HepG2 (cell line): Measurements from ENCODE around the gene NPB. TPM values are rescaled to one million over a fixed set of nuclear protein-coding genes. Genes with fewer than 3 reads are reported as not detected.

Experiments
- AGO1 ChIP-seq: fragments of 200-400 bp; formaldehyde crosslinking; IDR thresholded peaks from 2 replicates; pipeline ENCODE4 v1.6.1; 2017; ENCODE audit warnings: mild to moderate bottlenecking, low read depth, low read length, moderate library complexity; ENCODE audit not compliant: poor library complexity, severe bottlenecking
- BCL6 ChIP-seq: IDR thresholded peaks from 2 replicates; pipeline ENCODE4 v1.6.1; 2016; ENCODE audit warnings: missing genetic modification reagents, missing compliant biosample characterization
- CHCHD3 ChIP-seq: sonication (generic); formaldehyde crosslinking; IDR thresholded peaks from 2 replicates; pipeline ENCODE4 v1.8.0; 2022; ENCODE audit warnings: mild to moderate bottlenecking, missing genetic modification reagents, moderate library complexity
- FOXC1 ChIP-seq: sonication (generic); formaldehyde crosslinking; IDR thresholded peaks from 2 replicates; pipeline ENCODE4 v1.8.0; 2022; ENCODE audit warnings: mild to moderate bottlenecking, missing genetic modification reagents, borderline replicate concordance
- MYNN ChIP-seq: sonication (generic); formaldehyde crosslinking; IDR thresholded peaks from 2 replicates; pipeline ENCODE4 v1.4.0; 2020; ENCODE audit warnings: mild to moderate bottlenecking, low read depth, missing genetic modification reagents
- POLR2AphosphoS5 ChIP-seq: IDR thresholded peaks from 2 replicates; pipeline ENCODE4 v1.6.1; 2012; ENCODE audit warnings: low read depth, low read length
- TARDBP ChIP-seq: sonication (generic); formaldehyde crosslinking; IDR thresholded peaks from 2 replicates; pipeline ENCODE4 v1.8.0; 2022; ENCODE audit warnings: mild to moderate bottlenecking, missing genetic modification reagents
- YY1 ChIP-seq: IDR thresholded peaks from 2 replicates; pipeline ENCODE4 v1.6.1; 2011; ENCODE audit warnings: low read length, low read depth, moderate library complexity, mild to moderate bottlenecking; ENCODE audit not compliant: insufficient read depth, insufficient replicate concordance
- ZFX ChIP-seq: sonication (generic); formaldehyde crosslinking; IDR thresholded peaks from 2 replicates; pipeline ENCODE4 v1.4.0; 2020; ENCODE audit warnings: mild to moderate bottlenecking, low read depth, missing genetic modification reagents, moderate library complexity
- ZFY ChIP-seq: sonication (generic); formaldehyde crosslinking; IDR thresholded peaks from 2 replicates; pipeline ENCODE4 v1.4.0; 2020; ENCODE audit warnings: missing genetic modification reagents
- ZNF343 ChIP-seq: sonication (generic); formaldehyde crosslinking; IDR thresholded peaks from 2 replicates; pipeline ENCODE4 v1.4.0; 2020; ENCODE audit warnings: mild to moderate bottlenecking, missing genetic modification reagents
- ZNF569 ChIP-seq: sonication (generic); formaldehyde crosslinking; IDR thresholded peaks from 2 replicates; pipeline ENCODE4 v1.5.0; 2020; ENCODE audit warnings: mild to moderate bottlenecking, missing genetic modification reagents, moderate library complexity, borderline replicate concordance
- ZNF747 ChIP-seq: sonication (generic); formaldehyde crosslinking; IDR thresholded peaks from 2 replicates; pipeline ENCODE4 v1.8.1; 2023; ENCODE audit warnings: missing genetic modification reagents, mild to moderate bottlenecking, borderline replicate concordance
- polyA plus RNA-seq, 8 experiments: library from polyadenylated mRNA; depleted of rRNA in 3 of 8; stranded (reverse) in 7 of 8; unstranded in 1 of 8; fragments of >200 nt; fragmentation: Illumina TruSeq in 4 of 8; extraction: Trizol in 4 of 8; gene quantifications; 2 replicates each; pipeline versions ENCODE4 v1.2.1 to v1.2.3, GENCODE V29; 2011 to 2016; ENCODE audit warnings: low read depth in 4 of 8, missing spikeins in 1 of 8, mixed read lengths in 1 of 8; ENCODE audit not compliant: insufficient read depth in 1 of 8
- total RNA-seq, 5 experiments: library from RNA; depleted of rRNA; stranded (reverse); fragments of >200 nt; fragmentation: Illumina TruSeq; extraction: Trizol; gene quantifications; 2 replicates each; pipeline ENCODE4 v1.2.3, GENCODE V29; 2016; ENCODE audit warnings: low read depth in 1 of 5

Gene NPB
- total and polyA plus RNA-seq, 2 of the 13 experiments (the other 11 are each of a cell fraction or from before 2014, with no cell fraction given) = 0.11 to 0.93 TPM

- 0 out of 2 replicates have a peak, but pooled peaks have one; percentile 12 for TF ChIP-seq ZNF343 (CRISPR knock-in tag)
- peak; percentile 42; the same call in 1 of the 2 replicates for TF ChIP-seq CHCHD3 (CRISPR knock-in tag)
- TF ChIP-seq BCL6 (CRISPR knock-in tag) = no peak
- peak; percentile 96 for TF ChIP-seq AGO1
- TF ChIP-seq TARDBP = peak; percentile 38; the same call in 1 of the 2 replicates
- no peak for TF ChIP-seq ZNF569 (CRISPR knock-in tag)
- peak; percentile 19; the same call in 1 of the 2 replicates for TF ChIP-seq ZFY
- TF ChIP-seq MYNN (CRISPR knock-in tag) = no peak
- TF ChIP-seq YY1 = no peak
- TF ChIP-seq ZFX (CRISPR knock-in tag) = 0 out of 2 replicates have a peak, but pooled peaks have one; percentile 5
- no peak for TF ChIP-seq FOXC1
- TF ChIP-seq ZNF747 (CRISPR knock-in tag) = 0 out of 2 replicates have a peak, but pooled peaks have one; percentile 29
- TF ChIP-seq POLR2AphosphoS5 = peak; percentile 24; the same call in 1 of the 2 replicates
These were observed 1.7 kb upstream of the NPB start (continued) for GRCh38 chr17:81900181-81900820.
